LNCaP clone FGC (cell line): ENCODE measurements around the gene TRAFD1.

ENCODE experiments used
- DNase-seq: peaks from one replicate; pipeline ENCODE4 v3.0.0-alpha.2; 2011; ENCODE audit warnings: low read depth
- H3K4me3 ChIP-seq: 2 replicates; pipeline ENCODE4 v1.5.1; 2011; ENCODE audit warnings: mild to moderate bottlenecking, low read depth, low read length, control low read depth
- TF ChIP-seq, protein P1 (sequence below): IDR thresholded peaks from 2 replicates; pipeline ENCODE4 v1.5.1; 2012; ENCODE audit warnings: mild to moderate bottlenecking; ENCODE audit not compliant: control insufficient read depth, insufficient read depth; ENCODE audit errors: extremely low read depth

Gene TRAFD1

GRCh38 chr12:112161711-112162110, 36.4 kb downstream of the TRAFD1 start:
- no peak overlapping the region for H3K4me3 ChIP-seq
- TF ChIP-seq, protein P1, sequence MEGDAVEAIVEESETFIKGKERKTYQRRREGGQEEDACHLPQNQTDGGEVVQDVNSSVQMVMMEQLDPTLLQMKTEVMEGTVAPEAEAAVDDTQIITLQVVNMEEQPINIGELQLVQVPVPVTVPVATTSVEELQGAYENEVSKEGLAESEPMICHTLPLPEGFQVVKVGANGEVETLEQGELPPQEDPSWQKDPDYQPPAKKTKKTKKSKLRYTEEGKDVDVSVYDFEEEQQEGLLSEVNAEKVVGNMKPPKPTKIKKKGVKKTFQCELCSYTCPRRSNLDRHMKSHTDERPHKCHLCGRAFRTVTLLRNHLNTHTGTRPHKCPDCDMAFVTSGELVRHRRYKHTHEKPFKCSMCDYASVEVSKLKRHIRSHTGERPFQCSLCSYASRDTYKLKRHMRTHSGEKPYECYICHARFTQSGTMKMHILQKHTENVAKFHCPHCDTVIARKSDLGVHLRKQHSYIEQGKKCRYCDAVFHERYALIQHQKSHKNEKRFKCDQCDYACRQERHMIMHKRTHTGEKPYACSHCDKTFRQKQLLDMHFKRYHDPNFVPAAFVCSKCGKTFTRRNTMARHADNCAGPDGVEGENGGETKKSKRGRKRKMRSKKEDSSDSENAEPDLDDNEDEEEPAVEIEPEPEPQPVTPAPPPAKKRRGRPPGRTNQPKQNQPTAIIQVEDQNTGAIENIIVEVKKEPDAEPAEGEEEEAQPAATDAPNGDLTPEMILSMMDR, result no peak
- DNase-seq, result no peak

DNA sequence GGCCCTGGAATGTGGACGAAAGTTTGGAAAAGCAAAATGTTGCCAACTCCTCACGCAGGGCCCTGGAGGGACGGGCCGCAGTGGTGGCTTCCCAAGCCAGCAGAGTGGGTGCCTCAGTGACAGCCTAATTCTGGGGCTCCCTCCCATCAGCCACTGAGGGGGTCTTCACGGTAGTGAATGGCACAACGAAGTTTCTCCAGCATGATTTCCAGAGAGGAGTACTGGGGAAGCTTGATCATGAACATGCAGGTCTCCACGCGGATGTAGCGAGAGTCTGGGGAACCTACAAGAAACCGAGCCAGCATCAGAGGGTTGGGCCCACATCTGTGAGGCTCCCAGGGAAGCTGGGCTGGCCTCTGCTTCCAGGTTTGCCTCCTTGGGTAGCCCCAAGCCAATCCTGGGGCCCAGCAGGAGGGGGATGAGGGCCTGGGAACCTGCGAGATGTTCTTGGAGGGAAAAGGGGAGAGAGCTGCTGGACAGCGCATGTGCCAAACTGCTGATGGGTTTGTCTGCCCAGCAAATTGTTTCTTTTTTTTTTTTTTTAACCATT, 37.0 kb downstream of the TRAFD1 start:
- H3K4me3 ChIP-seq, result no peak overlapping the region
- DNase-seq, result no peak
- TF ChIP-seq, protein P1, result no peak

- no peak overlapping the region for H3K4me3 ChIP-seq
- TF ChIP-seq, protein P1, result no peak
- no peak for DNase-seq
Measured at GRCh38 chr12:112163056-112163455, 37.7 kb downstream of the TRAFD1 start.

DNA sequence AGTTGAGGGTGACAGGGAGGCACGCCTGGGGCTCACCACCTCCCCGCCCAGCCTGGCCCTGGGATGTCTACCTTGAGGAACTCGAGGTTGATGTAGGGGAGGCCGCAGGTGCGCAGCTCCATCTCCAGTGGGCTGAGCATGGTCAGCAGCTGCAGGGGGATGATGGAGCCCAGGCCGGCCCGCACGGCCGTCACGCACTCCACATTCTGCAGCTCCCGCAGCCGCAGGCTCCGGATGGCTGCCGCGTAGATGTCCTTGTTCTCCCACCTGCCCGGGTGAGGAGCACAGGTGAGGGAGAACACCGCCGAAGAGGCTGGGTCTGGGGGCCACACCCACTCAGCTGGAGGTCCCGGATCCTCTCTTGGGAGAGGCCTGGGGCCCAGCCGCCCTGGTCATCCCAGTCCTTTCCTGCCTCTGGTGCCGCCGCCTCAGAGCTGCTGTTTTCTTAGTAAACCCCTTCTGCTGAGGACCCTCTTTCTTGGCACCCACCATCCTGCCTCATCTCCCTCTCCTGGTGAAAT, 38.2 kb downstream of the TRAFD1 start:
- H3K4me3 ChIP-seq, result no peak overlapping the region
- TF ChIP-seq, protein P1, result no peak

GRCh38 chr12:112164011-112164660, 38.8 kb downstream of the TRAFD1 start:
- TF ChIP-seq, protein P1, result no peak
- no peak for DNase-seq
- no peak overlapping the region for H3K4me3 ChIP-seq

More for the DNA sequence above, 38.2 kb downstream of the TRAFD1 start:
- no peak for DNase-seq

GRCh38 chr12:112165624-112166023, 40.3 kb downstream of the TRAFD1 start:
- H3K4me3 ChIP-seq, result no peak overlapping the region
- TF ChIP-seq, protein P1, result no peak
- no peak for DNase-seq
